ENCODE measurements around the gene AP2S1.

AP2S1 gene

DNA sequence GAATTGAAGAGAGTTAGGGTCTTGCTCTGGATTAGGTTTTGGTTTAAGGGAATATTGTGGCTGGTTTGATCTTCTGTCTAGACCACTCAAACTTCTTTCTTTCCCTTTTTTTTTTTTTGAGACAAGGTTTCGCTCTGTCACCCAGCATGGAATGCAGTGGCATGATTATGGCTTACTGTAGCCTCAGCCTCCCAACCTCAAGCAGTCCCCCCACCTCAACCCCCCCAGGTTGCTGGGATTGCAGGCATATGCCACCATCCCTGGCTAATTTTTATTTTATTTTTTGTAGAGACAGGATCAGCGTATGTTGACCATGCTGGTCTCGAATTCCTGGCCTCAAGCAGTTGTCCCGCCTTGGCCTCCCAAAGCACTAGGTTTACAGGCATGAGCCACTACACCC is 31.4 kb upstream of the AP2S1 start:
- H3K9me2 ChIP-seq (replicated peaks; ENCODE audit: control insufficient read depth, low read length), result no peaks in the 10 kb centered on the region
- no peaks in the 10 kb centered on the region for H3F3A ChIP-seq (ENCODE audit: control insufficient read depth, insufficient read depth)
- H3K4me1 ChIP-seq (ENCODE audit: control insufficient read depth, low read length), result peaks cover 19% of the 10 kb centered on the region
- no peaks in the 10 kb centered on the region for H3K9me3 ChIP-seq (ENCODE audit: control insufficient read depth, insufficient read depth, low read length)
- H3K79me2 ChIP-seq (ENCODE audit: control insufficient read depth, low read length), result peaks cover 76% of the 10 kb centered on the region
- H3K27ac ChIP-seq (ENCODE audit: low read depth, low read length), result no peak overlapping the region
- H3K36me3 ChIP-seq (ENCODE audit: control insufficient read depth, low read length), result peaks cover 4% of the 10 kb centered on the region; the same call in 1 of the 2 replicates
- no peak overlapping the region for H3K4me2 ChIP-seq (ENCODE audit: low read length)
- no peak for TF ChIP-seq EZH2phosphoT487 (IDR thresholded peaks at IDR 0.05; ENCODE audit: borderline replicate concordance, low read length)
- TF ChIP-seq, protein P1, sequence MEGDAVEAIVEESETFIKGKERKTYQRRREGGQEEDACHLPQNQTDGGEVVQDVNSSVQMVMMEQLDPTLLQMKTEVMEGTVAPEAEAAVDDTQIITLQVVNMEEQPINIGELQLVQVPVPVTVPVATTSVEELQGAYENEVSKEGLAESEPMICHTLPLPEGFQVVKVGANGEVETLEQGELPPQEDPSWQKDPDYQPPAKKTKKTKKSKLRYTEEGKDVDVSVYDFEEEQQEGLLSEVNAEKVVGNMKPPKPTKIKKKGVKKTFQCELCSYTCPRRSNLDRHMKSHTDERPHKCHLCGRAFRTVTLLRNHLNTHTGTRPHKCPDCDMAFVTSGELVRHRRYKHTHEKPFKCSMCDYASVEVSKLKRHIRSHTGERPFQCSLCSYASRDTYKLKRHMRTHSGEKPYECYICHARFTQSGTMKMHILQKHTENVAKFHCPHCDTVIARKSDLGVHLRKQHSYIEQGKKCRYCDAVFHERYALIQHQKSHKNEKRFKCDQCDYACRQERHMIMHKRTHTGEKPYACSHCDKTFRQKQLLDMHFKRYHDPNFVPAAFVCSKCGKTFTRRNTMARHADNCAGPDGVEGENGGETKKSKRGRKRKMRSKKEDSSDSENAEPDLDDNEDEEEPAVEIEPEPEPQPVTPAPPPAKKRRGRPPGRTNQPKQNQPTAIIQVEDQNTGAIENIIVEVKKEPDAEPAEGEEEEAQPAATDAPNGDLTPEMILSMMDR (IDR thresholded peaks at IDR 0.05; ENCODE audit: low read depth, low read length, poor library complexity, severe bottlenecking), result no peak
- no peak overlapping the region for H3K4me3 ChIP-seq (ENCODE audit: low read length)
- H4K20me1 ChIP-seq (ENCODE audit: control insufficient read depth, insufficient read depth, low read depth, low read length), result peaks cover 4% of the 10 kb centered on the region; the same call in 1 of the 2 replicates
- H3K27me3 ChIP-seq (ENCODE audit: control insufficient read depth, low read length), result no peaks in the 10 kb centered on the region

DNA sequence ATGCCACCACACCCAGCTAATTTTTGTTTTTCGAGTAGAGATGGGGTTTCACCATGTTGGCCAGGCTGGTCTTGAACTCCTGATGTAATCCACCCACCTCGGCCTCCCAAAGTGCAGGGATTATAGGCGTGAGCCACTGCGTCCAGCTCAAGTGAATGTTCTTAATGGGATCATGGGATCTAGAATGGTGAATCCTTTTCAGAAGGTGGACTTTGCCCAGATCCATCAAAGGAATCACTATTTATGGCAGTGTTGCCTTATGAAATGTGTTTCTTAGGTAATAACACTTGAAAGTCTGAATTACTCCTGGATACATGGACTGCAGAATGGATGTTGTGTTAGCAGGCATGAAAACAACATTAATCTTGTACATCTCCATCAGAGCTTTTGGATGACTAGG is 30.4 kb upstream of the AP2S1 start:
- Histone ChIP-seq H3K27ac (ENCODE audit: low read depth, low read length) (no peak overlapping the region), H3K9me3 (ENCODE audit: control insufficient read depth, insufficient read depth, low read length) (no peaks in the 10 kb centered on the region), H3K9me2 (replicated peaks; ENCODE audit: control insufficient read depth, low read length) (no peaks in the 10 kb centered on the region), H3K27me3 (ENCODE audit: control insufficient read depth, low read length) (no peaks in the 10 kb centered on the region), H3K4me2 (ENCODE audit: low read length) (no peak overlapping the region), H3K79me2 (ENCODE audit: control insufficient read depth, low read length) (peaks cover 72% of the 10 kb centered on the region), H4K20me1 (ENCODE audit: control insufficient read depth, insufficient read depth, low read depth, low read length) (peaks cover 4% of the 10 kb centered on the region; the same call in 1 of the 2 replicates), H3K4me1 (ENCODE audit: control insufficient read depth, low read length) (peaks cover 10% of the 10 kb centered on the region; the same call in 1 of the 2 replicates), H3K36me3 (ENCODE audit: control insufficient read depth, low read length) (peaks cover 4% of the 10 kb centered on the region; the same call in 1 of the 2 replicates), H3F3A (ENCODE audit: control insufficient read depth, insufficient read depth) (no peaks in the 10 kb centered on the region), H3K4me3 (ENCODE audit: low read length) (no peak overlapping the region)
- TF ChIP-seq, protein P1 (IDR thresholded peaks at IDR 0.05; ENCODE audit: low read depth, low read length, poor library complexity, severe bottlenecking), result no peak
- no peak for TF ChIP-seq EZH2phosphoT487 (IDR thresholded peaks at IDR 0.05; ENCODE audit: borderline replicate concordance, low read length)

DNA sequence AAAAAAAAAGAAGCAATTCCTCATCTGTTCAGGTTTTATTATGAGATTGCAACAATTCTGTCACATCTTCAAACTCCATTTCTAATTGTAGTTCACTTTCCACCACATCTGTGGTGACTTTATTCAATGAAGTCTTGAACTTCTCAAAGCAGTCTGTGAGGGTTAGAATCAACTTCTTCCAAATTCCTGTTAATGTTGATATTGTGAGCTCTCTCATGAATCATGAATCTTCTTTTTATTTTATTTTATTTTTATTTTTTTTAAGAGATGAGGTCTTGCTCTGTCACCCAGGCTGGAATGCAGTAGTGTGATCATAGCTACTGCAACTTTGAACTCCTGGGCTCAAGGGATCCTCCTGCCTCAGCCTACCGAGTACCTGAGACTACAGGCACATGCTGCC is 29.8 kb upstream of the AP2S1 start:
- TF ChIP-seq EZH2phosphoT487 (IDR thresholded peaks at IDR 0.05; ENCODE audit: borderline replicate concordance, low read length), result no peak
- Histone ChIP-seq H3K27me3 (ENCODE audit: control insufficient read depth, low read length) (no peaks in the 10 kb centered on the region), H4K20me1 (ENCODE audit: control insufficient read depth, insufficient read depth, low read depth, low read length) (peaks cover 4% of the 10 kb centered on the region; the same call in 1 of the 2 replicates), H3K36me3 (ENCODE audit: control insufficient read depth, low read length) (peaks cover 8% of the 10 kb centered on the region; the same call in 1 of the 2 replicates), H3K79me2 (ENCODE audit: control insufficient read depth, low read length) (peaks cover 71% of the 10 kb centered on the region), H3K9me3 (ENCODE audit: control insufficient read depth, insufficient read depth, low read length) (no peaks in the 10 kb centered on the region), H3F3A (ENCODE audit: control insufficient read depth, insufficient read depth) (no peaks in the 10 kb centered on the region), H3K4me2 (ENCODE audit: low read length) (no peak overlapping the region), H3K9me2 (replicated peaks; ENCODE audit: control insufficient read depth, low read length) (no peaks in the 10 kb centered on the region), H3K27ac (ENCODE audit: low read depth, low read length) (no peak overlapping the region), H3K4me3 (ENCODE audit: low read length) (no peak overlapping the region), H3K4me1 (ENCODE audit: control insufficient read depth, low read length) (peaks cover 4% of the 10 kb centered on the region; the same call in 1 of the 2 replicates)

DNA sequence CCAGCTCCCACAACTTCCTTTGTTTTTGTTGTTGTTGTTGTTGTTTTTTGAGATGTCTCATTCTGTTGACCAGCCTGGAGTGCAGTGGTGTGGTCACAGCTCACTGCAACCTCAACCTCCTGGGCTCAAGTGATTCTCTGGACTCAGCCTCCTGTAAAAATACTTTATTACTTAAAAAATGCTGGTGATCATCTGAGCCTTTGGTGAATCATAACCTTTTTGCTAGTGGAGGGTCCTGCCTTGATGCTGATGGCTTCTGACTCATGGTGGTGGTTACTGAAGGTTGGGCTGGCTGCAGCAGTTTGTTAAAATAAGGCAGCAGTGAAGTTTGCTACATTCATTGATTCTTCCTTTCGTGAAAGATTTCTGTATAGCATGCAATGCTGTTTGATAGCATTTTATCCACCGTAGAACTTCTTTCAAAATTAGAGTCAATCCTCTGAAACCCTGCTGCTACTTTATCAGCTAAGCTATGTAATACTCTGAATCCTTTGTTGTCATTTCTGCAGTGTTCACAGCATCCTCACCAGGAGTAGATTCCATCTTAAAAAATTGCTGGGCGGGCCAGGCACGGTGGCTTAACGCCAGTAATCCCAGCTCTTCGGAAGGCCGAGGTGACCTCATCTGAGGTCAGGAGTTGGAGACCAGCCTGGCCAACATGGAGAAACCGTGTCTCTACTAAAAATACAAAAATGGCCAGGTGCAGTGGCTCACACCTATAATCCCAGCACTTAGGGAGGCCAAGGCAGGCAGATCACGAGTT is 28.1 kb upstream of the AP2S1 start:
- no peak overlapping the region for H3K4me3 ChIP-seq (ENCODE audit: low read length)
- H3K4me1 ChIP-seq (ENCODE audit: control insufficient read depth, low read length), result no peaks in the 10 kb centered on the region
- no peaks in the 10 kb centered on the region for H3K9me2 ChIP-seq (replicated peaks; ENCODE audit: control insufficient read depth, low read length)
- H3K4me2 ChIP-seq (ENCODE audit: low read length), result no peak overlapping the region
- peaks cover 72% of the 10 kb centered on the region for H3K79me2 ChIP-seq (ENCODE audit: control insufficient read depth, low read length)
- no peaks in the 10 kb centered on the region for H3K27me3 ChIP-seq (ENCODE audit: control insufficient read depth, low read length)
- peaks cover 8% of the 10 kb centered on the region; the same call in 1 of the 2 replicates for H3K36me3 ChIP-seq (ENCODE audit: control insufficient read depth, low read length)
- TF ChIP-seq EZH2phosphoT487 (IDR thresholded peaks at IDR 0.05; ENCODE audit: borderline replicate concordance, low read length), result no peak
- TF ChIP-seq, protein P1 (IDR thresholded peaks at IDR 0.05; ENCODE audit: low read depth, low read length, poor library complexity, severe bottlenecking), result no peak
- no peaks in the 10 kb centered on the region for H3K9me3 ChIP-seq (ENCODE audit: control insufficient read depth, insufficient read depth, low read length)
- H4K20me1 ChIP-seq (ENCODE audit: control insufficient read depth, insufficient read depth, low read depth, low read length), result peaks cover 4% of the 10 kb centered on the region; the same call in 1 of the 2 replicates
- no peaks in the 10 kb centered on the region for H3F3A ChIP-seq (ENCODE audit: control insufficient read depth, insufficient read depth)
- no peak overlapping the region for H3K27ac ChIP-seq (ENCODE audit: low read depth, low read length)

Measured in DOHH2 (cell line).